ENCODE results near the gene TM9SF2.
"Not testable (repeated sequence)": the region's sequence is repeated elsewhere in the genome, so short reads cannot be mapped to it uniquely, and the experiment has no call there.

Gene TM9SF2

DNA sequence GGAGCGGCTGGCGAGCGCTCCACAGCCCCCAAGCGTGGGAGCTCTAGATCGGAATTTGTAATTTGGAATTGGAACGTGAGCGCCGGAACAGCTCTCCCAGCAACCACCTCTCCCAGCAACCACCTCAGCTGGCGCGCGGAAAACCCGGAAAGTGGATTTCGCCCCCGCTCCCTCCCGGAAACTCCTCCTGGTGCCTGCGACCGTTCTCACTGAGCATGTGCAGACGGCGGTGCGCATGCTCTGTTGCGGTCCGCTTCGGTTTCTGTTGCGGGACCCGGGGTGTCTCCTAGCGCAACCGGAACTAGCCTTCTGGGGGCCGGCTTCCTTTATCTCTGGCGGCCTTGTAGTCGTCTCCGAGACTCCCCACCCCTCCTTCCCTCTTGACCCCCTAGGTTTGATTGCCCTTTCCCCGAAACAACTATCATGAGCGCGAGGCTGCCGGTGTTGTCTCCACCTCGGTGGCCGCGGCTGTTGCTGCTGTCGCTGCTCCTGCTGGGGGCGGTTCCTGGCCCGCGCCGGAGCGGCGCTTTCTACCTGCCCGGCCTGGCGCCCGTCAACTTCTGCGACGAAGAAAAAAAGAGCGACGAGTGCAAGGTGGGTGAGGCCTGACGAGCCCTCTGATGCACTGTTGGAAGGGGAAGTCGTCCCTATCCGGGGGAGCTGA lies at the start of gene TM9SF2:
Gene TM9SF2 (plus strand): TSS at position 289 of the 664 bp plus-strand sequence. CDS start 135 bp downstream, at position 424.
- peak; percentile 90 to 93 for DNase-seq (ENCODE audit: low read depth in 2 of 2)

- DNase-seq (ENCODE audit: low read depth in 2 of 2): no peak
Measured at GRCh38 chr13:99454518-99455183, 46.6 kb upstream of the TM9SF2 start.

- DNase-seq (ENCODE audit: low read depth in 2 of 2): no peak
Measured at GRCh38 chr13:99459099-99459850, 42.0 kb upstream of the TM9SF2 start.

DNA sequence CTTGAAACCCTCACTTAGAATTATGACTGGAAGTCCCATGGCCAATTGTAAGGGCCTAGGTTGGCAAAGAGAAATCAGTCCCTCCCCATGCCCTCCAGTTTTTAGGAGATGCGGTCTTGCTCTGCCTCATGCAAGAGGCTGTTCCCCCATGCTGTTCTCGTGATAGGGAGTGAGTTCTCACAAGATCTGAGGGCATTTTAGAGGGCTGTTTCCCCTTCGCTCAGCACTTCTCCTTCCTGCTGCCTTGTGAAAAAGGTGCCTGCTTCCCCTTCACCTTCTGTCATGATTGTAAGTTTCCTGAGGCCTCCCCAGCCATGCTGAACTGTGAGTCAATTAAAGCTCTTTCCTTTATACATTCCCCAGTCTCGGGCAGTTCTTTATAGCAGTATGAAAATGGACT lies 40.5 kb upstream of the TM9SF2 start:
- DNase-seq (ENCODE audit: low read depth in 2 of 2): not testable (repeated sequence)

DNA sequence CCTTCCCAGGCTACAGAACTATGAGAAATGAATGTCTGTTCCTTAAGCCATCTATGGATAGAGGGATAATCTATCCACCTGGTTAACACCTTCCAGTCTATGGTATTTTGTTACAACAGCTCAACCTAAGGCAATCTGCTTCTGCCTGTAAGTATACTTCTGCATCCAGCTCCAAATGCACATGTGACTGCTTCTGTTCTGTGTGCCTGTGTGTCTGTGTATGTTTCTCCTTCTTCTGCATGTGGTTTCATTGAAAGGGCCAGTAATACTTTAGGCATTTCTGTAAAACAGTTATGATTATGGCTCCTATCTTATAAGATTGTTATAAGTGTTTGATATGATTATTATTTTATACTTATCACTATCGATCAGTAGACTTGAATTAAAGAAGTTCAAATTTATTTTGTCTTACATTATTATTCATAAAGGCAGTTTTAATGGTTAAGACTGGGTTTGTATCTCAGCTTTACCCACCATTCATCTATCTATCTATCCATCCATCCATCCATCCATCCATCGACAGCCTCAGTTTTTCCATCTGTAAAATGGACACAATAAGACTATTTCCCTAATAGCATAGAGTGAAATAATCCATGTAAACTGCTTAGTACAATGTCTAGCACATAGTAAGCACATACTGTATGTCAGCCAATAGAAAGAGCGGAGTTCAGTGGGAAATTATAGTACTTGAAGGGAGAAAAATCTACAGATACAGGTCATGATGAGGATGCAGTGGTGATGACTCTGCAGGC lies 37.5 kb upstream of the TM9SF2 start:
- DNase-seq (ENCODE audit: low read depth in 2 of 2): no peak

- no peak for DNase-seq (ENCODE audit: low read depth in 2 of 2)
Measured at GRCh38 chr13:99464441-99464949, 36.8 kb upstream of the TM9SF2 start.

DNA sequence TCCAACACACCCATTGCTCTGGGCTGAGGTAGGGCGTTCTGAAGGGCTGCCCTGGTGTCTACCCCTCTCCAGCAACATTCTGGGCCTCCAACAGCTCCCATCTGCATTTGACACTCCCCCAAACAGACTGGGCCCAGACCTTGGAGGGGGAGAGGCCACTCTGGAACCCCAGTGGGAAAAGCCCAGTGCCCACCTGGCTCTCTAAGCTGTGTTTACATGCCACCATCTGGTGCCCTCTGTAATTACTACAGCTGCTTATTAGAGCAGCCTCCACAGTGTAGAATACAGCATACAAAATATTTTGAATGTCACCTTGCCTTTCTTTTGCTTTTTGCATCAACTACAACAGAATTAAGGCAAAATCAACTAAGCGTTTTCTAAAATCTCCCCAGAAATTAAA lies 35.8 kb upstream of the TM9SF2 start:
- DNase-seq (ENCODE audit: low read depth in 2 of 2): no peak

DNA sequence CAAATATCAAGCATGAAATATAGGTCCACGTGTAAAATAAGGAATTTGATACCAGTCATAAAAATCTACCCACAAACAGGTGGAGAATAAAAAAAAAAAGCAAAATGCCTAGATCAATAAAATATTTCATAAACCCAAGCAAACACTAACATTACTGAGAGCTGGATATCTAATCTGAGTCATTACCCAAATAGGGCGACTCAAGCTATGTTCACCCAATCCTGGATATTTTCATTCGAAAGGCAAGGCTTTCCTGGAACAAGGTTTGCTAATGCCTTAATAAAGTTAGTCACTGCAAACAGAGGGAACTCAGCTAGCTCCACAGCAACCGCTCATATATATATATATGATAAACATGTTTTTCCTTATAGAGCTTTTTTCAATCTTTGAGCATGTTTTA lies 33.5 kb upstream of the TM9SF2 start:
- no peak for DNase-seq (ENCODE audit: low read depth in 2 of 2)

DNA sequence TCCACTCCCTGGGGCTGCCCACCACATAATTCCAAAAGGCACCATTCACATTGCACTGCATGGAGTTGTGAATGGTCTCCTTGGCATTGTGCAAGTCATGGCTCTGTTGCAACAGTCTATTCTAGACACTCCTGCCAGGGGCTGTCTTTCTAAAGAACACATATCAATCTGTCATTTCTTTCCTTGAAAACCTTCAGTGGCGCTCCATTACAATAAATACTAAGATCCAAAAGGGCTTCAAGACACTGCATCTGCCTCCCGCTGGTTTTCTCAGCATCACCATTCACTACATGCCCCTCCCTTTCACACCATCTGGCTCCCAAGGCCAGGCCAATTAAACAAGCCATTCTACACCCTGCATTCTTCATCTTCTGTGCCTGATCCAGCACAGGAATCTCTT lies 32.2 kb upstream of the TM9SF2 start:
- no peak for DNase-seq (ENCODE audit: low read depth in 2 of 2)

DNA sequence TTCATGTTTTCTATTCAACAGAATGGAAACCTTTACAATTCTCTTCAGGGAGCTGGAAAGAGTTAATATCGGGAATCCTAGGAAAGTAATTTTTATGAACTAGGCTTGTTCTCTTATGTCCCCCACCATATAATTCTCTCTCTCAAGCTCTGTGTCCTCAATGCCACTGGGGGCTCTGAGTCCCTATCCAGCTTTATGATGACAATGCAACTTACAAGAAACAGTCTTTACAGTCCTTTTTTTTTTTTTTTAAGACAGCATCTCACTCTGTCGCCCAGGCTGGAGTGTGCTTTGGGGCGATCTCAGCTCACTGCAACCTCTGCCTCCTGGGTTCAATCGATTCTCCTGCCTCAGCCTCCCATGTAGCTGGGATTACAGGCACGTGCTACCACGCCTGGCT lies 31.2 kb upstream of the TM9SF2 start:
- no peak for DNase-seq (ENCODE audit: low read depth in 2 of 2)

GRCh38 chr13:99471221-99472121 lies 29.8 kb upstream of the TM9SF2 start:
- DNase-seq (ENCODE audit: low read depth in 2 of 2): no peak

DNA sequence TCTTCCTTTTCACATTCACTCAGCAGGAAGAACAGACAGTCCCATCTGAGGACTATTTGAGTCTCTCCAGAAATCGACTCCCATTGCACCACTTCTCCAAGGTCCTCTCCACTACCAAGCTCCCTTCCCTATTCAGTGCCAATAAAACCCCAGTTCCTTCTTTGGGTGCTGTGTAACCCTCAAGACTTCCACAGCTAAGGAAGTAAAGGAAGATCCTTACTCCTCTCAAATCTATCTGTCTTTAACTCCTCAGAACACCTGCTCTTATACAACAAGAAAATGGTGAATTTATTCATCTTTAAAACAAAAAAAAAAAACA lies 29.2 kb upstream of the TM9SF2 start:
- DNase-seq (ENCODE audit: low read depth in 2 of 2): no peak

- DNase-seq (ENCODE audit: low read depth in 2 of 2): no peak
Measured at GRCh38 chr13:99473515-99473914, 27.8 kb upstream of the TM9SF2 start.

GRCh38 chr13:99476648-99477047 lies 24.6 kb upstream of the TM9SF2 start:
- no peak for DNase-seq (ENCODE audit: low read depth in 2 of 2)

- no peak for DNase-seq (ENCODE audit: low read depth in 2 of 2)
Measured at GRCh38 chr13:99477493-99477892, 23.8 kb upstream of the TM9SF2 start.

DNA sequence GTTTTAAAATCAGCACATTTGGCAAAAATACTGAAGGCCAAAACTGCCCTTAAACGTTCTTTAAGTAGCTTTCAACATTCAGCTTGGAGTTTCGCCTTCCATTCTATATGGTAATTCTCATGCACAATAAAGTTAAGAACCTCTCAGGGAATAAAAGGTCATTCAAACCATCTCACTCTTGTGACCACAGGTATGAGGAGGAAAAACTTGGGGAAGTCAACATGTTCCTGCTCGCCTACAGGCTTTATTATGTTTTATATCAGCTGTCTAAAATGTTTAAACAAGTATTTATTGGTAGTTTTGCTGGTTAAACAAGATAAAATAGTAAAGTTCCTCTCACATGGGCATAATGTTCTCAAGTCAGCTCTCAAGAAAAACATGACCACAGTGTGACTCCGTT lies 19.9 kb upstream of the TM9SF2 start:
- no peak for DNase-seq (ENCODE audit: low read depth in 2 of 2)

DNA sequence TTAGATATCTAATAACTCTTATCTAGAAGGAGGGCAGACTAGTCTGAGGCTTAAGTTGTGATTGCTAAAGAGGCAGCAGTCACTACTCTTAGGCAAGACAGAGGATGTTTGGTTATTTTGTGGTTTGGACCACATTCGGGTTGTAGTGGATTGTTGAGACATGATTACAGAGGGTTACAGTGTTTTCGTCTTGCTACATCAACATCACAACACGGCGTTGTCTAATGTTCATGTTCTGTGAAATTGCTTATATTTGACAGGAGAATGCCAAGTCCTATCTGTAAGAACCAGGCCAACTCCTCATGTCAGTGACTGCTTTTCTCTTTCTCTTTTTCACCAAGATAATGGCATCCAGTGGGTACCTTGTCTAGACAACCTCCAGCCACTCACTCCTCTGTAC lies 16.8 kb upstream of the TM9SF2 start:
- no peak for DNase-seq (ENCODE audit: low read depth in 2 of 2)

GRCh38 chr13:99486996-99487395 lies 14.3 kb upstream of the TM9SF2 start:
- no peak for DNase-seq (ENCODE audit: low read depth in 2 of 2)

- no peak for DNase-seq (ENCODE audit: low read depth in 2 of 2)
Measured at GRCh38 chr13:99489028-99489427, 12.2 kb upstream of the TM9SF2 start.

DNA sequence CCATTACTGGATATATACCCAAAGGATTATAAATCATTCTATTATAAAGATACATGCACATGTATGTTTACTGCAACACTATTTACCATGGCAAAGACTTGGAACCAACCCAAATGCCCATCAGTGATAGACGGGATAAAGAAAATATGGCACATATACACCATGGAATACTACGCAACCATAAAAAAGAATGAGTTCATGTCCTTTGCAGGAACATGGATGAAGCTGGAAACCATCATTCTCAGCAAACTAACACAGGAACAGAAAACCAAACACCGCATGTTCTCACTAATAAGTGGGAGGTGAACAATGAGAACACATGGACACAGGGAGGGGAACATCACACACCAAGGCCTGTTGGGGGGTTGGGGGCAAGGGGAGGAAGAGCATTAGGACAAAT lies 9.5 kb upstream of the TM9SF2 start:
- not testable (repeated sequence) for DNase-seq (ENCODE audit: low read depth in 2 of 2)
